ENCODE measurements around the gene PSMC1.
"Not testable (repeated sequence)": the region's sequence is repeated elsewhere in the genome, so short reads cannot be mapped to it uniquely, and the experiment has no call there.

Gene PSMC1

DNA sequence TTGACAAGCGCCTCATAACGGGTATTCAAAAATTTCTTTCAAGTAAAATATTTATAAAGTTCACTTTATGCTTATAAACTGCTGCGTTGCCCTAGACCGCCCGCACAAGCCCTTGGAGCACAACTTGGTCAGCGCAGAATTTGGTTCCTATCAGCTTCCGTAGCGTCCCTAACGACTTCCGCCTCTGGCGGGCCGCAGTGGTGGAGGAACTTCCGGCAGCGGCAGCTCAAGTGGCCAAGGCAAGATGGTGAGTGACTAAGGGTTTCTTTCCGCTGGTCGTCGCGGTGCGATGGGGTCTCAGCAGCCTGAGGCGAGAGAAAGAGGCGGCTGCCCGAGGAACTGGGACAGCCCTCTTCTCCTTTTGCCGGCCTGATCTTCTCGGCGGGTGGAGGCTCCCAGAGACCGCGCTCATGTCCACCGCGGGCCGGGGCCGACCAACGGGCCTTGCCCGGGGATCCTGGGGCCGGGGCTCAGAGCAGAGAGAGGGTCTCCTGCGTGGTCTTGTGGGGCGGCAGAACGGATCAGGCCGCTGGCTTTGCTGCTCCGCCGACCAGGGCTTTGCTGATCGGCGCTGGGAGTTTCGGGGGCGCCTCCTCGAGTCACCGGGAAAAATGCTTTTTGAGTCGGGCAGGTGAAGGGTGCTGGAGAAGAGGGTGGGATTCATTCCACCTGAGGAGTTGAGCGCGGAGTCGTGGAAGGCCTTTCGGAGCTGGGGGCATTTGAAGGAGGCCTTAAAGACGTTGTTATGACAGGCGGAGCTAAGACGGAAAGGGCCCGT is at the start of gene PSMC1:
Gene PSMC1, plus strand, starts transcription at position 200 of the 778 bp plus-strand sequence. Its CDS starts 45 bp downstream, at position 245.
- ChIA-PET POLR2A (interaction anchor here (0.6 to 2.4 kb wide), 9 partner anchors 9 to 317 kb away, joined by 3 to 12 read pairs (median 3); partner anchors contain the start of genes EFCAB11 and TDP1), CTCF (interaction anchor here (0.6 kb wide), 1 partner anchor 53 kb away, joined by 4 read pairs; no protein-coding TSS in a partner anchor)
- TF ChIP-seq CTBP1 (IDR thresholded peaks at IDR 0.05; ENCODE audit: borderline replicate concordance) (no peak), ELF4 (IDR thresholded peaks at IDR 0.05) (peak; percentile 71; the same call in 1 of the 2 replicates), L3MBTL2 (conservative IDR thresholded peaks at IDR 0.05) (peak; percentile 49)
- DNase-seq (ENCODE audit: extremely low spot score): peak; percentile 88

DNA sequence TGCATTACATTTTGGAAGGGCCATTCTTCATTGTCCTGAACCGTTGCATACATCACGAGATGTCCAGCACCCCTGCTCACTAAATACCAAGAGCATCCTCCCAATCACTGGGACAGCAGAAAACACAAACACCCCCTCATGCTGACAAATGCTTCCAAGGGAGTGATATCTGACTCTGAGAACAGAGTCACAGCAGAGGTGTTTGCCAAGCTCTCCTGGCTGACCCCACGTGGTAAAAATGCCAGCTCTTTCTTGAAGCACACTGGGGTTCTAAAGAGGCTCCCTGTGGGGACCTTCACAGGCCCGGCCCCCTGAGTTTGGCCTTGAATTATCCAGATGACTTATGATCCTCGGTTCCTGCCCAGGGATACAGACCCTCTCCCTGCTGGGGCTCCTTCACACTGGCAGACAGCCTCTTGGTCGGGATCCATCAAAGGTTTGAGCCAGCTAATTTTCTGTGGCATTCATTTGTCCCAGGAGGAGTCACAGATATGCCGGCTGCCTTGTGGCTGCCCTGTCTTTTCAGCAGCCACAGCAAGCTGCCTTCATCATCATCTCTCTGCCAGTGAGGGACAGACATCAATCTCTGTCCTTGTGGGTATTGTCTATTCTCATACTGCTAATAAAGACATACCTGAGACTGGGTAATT is 43.1 kb upstream of the PSMC1 start:
- no peak for TF ChIP-seq ELF4 (IDR thresholded peaks at IDR 0.05)
- no peak for TF ChIP-seq SUZ12 (IDR thresholded peaks at IDR 0.05)
- no peak for TF ChIP-seq ARNT (IDR thresholded peaks at IDR 0.05)
- no peak for TF ChIP-seq TARDBP (IDR thresholded peaks at IDR 0.05)
- no peak for TF ChIP-seq CTBP1 (IDR thresholded peaks at IDR 0.05; ENCODE audit: borderline replicate concordance)
- TF ChIP-seq, protein P1, sequence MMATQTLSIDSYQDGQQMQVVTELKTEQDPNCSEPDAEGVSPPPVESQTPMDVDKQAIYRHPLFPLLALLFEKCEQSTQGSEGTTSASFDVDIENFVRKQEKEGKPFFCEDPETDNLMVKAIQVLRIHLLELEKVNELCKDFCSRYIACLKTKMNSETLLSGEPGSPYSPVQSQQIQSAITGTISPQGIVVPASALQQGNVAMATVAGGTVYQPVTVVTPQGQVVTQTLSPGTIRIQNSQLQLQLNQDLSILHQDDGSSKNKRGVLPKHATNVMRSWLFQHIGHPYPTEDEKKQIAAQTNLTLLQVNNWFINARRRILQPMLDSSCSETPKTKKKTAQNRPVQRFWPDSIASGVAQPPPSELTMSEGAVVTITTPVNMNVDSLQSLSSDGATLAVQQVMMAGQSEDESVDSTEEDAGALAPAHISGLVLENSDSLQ (IDR thresholded peaks at IDR 0.05): no peak
- no peak for TF ChIP-seq SP1 (IDR thresholded peaks at IDR 0.05)
- TF ChIP-seq L3MBTL2 (conservative IDR thresholded peaks at IDR 0.05): no peak
- no peak for TF ChIP-seq FOXA1 (IDR thresholded peaks at IDR 0.05)
- no peak for TF ChIP-seq LEF1 (IDR thresholded peaks at IDR 0.05; ENCODE audit: borderline replicate concordance)
- no peak for TF ChIP-seq HDGF (IDR thresholded peaks at IDR 0.05; ENCODE audit: borderline replicate concordance)
- no peak for TF ChIP-seq ZNF384 (IDR thresholded peaks at IDR 0.05)
- TF ChIP-seq FOXM1 (IDR thresholded peaks at IDR 0.05; ENCODE audit: borderline replicate concordance): no peak
- no peak for TF ChIP-seq FOXK2 (IDR thresholded peaks at IDR 0.05)
- POLR2A ChIA-PET: interaction anchor here (0.8 kb wide), 1 partner anchor 10 kb away, joined by 3 read pairs; no protein-coding TSS in a partner anchor
- no peak for DNase-seq (ENCODE audit: extremely low spot score)
- CTCF ChIA-PET: no interaction called here

DNA sequence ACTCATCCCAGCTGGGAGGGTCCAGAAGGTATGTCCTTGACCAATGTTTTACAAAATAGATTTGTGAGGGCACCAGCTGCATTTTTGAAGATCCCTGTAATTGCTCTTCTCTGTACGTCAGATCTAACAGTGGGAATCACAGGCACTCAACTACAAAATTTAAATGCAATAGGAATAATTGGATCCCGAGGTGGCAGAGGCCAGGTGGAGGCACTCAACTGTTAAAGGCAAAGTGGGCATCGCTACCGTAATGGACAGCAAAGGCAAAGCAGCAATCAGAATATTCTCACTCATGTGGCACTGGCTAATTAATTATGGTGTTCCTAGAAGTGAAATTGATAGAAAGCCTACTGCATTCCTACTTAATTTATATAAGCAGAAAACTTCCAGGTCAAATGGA is 27.9 kb upstream of the PSMC1 start:
- no peak for DNase-seq (ENCODE audit: extremely low spot score)
- ChIA-PET POLR2A (no interaction called here), CTCF (no interaction called here)
- no peak for TF ChIP-seq L3MBTL2 (conservative IDR thresholded peaks at IDR 0.05)
- TF ChIP-seq SUZ12 (IDR thresholded peaks at IDR 0.05): no peak
- TF ChIP-seq SP1 (IDR thresholded peaks at IDR 0.05): no peak
- no peak for TF ChIP-seq ARNT (IDR thresholded peaks at IDR 0.05)

DNA sequence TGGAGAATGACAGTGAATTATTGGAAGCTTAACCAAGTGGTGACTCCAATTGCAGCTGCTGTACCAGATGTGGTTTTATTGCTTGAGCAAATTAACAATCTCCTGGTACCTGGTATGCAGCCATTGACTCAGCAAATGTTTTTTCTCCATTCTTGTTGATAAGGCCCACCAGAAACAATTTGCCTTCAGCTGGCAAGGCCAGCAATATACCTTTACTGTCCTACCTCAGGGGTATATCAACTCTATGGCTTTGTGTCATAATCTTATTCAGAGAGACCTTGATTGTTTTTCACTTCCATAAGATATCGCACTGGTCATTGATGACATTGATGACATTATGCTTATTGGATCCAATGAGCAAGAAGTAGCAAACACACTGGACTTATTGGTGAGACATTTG is 26.4 kb upstream of the PSMC1 start:
- POLR2A ChIA-PET; DNase-seq (ENCODE audit: extremely low spot score); CTCF ChIA-PET: not testable (repeated sequence)

DNA sequence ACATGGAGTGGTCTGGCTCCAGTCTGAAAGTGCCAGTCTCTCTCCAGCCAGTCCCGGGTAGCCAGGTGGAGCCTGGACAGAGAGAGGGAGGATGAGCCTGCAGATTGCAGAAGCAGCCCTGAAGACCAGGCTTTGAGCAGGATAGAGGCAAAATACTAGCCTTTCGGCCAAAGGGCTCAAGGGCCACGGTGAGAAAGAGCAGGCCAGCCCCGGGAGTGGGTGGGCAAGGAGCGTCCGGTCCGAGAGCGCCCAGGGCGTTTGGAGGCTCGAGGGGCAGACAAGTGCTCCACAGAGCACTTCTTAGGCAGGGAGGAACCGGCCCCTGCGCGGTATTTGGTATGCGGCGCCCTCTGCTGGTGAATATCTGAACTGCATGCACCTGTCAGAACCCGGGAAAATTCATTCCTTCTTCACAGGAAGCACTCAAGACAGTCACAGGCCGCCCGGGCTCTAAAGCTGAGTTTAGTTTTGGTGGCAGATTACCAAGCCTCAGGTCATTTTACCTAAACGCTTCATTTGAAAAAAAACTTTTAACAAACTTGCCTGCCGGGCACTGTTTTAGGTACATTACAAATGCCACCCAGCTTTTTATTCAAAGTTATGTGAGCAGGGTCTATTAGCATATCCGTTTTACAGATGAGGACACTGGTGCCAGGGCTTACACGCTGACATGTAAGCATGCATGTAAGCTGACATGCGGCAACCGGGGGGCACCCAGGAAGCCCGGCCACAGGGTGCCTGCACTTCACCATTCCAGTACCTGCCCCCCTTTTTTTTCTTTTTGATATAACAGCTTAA is 21.0 kb upstream of the PSMC1 start:
- no peak for TF ChIP-seq ELF4 (IDR thresholded peaks at IDR 0.05)
- no peak for TF ChIP-seq SUZ12 (IDR thresholded peaks at IDR 0.05)
- TF ChIP-seq, protein P1 (IDR thresholded peaks at IDR 0.05): peak; percentile 39
- TF ChIP-seq FOXK2 (IDR thresholded peaks at IDR 0.05): no peak
- no peak for TF ChIP-seq TARDBP (IDR thresholded peaks at IDR 0.05)
- no peak for TF ChIP-seq HDGF (IDR thresholded peaks at IDR 0.05; ENCODE audit: borderline replicate concordance)
- peak; percentile 96 for TF ChIP-seq L3MBTL2 (conservative IDR thresholded peaks at IDR 0.05)
- no peak for TF ChIP-seq LEF1 (IDR thresholded peaks at IDR 0.05; ENCODE audit: borderline replicate concordance)
- TF ChIP-seq NFRKB (IDR thresholded peaks at IDR 0.05): no peak
- ChIA-PET POLR2A (no interaction called here), CTCF (interaction anchor here (0.5 to 2.4 kb wide), 6 partner anchors 106 to 296 kb away, joined by 3 to 13 read pairs (median 6); no protein-coding TSS in a partner anchor)
- peak; percentile 84 for DNase-seq (ENCODE audit: extremely low spot score)

DNA sequence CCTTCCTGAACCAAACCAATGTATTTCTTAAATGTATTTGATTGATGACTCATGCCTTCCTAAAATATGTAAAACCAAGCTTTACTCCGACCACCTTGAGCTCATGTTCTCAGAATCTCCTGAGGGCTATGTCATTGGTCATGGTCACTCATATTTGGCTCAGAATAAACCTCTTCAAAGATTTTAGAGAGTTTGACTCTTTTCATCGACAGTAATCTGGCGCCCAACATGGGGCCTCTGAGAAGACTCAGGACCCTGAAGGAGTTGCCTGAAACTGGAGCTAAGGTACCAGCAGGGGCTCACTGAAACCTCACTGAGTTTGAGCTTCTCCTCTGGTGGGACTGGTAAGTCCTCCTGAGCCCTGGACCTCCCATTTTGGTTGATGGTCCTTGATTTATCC is 17.2 kb upstream of the PSMC1 start:
- ChIA-PET CTCF (no interaction called here), POLR2A (no interaction called here)
- no peak for DNase-seq (ENCODE audit: extremely low spot score)
- TF ChIP-seq ARNT (IDR thresholded peaks at IDR 0.05) (no peak), NFRKB (IDR thresholded peaks at IDR 0.05) (no peak), TARDBP (IDR thresholded peaks at IDR 0.05) (no peak), L3MBTL2 (conservative IDR thresholded peaks at IDR 0.05) (no peak), SUZ12 (IDR thresholded peaks at IDR 0.05) (no peak), LEF1 (IDR thresholded peaks at IDR 0.05; ENCODE audit: borderline replicate concordance) (no peak), ZNF384 (IDR thresholded peaks at IDR 0.05) (no peak), SP1 (IDR thresholded peaks at IDR 0.05) (no peak), BHLHE40 (IDR thresholded peaks at IDR 0.05; ENCODE audit: borderline replicate concordance) (no peak), CTBP1 (IDR thresholded peaks at IDR 0.05; ENCODE audit: borderline replicate concordance) (no peak), FOXA1 (IDR thresholded peaks at IDR 0.05) (no peak), HDGF (IDR thresholded peaks at IDR 0.05; ENCODE audit: borderline replicate concordance) (no peak), FOXM1 (IDR thresholded peaks at IDR 0.05; ENCODE audit: borderline replicate concordance) (no peak), FOXK2 (IDR thresholded peaks at IDR 0.05) (no peak), ELF4 (IDR thresholded peaks at IDR 0.05) (no peak)
- TF ChIP-seq, protein P1 (IDR thresholded peaks at IDR 0.05): no peak
